NCI-H526 (cell line): ENCODE results near the gene NDUFV1.
A peak's percentile ranks its signal among the peaks of the same experiment; 100 is the strongest.
"Not testable (repeated sequence)": the region's sequence is repeated elsewhere in the genome, so short reads cannot be mapped to it uniquely, and the experiment has no call there.

Experiments used
- DNase-seq, 2 experiments: peaks; one replicate each; lab custom pipeline; 2025; lab: John Stamatoyannopoulos, UW

Gene NDUFV1

DNA sequence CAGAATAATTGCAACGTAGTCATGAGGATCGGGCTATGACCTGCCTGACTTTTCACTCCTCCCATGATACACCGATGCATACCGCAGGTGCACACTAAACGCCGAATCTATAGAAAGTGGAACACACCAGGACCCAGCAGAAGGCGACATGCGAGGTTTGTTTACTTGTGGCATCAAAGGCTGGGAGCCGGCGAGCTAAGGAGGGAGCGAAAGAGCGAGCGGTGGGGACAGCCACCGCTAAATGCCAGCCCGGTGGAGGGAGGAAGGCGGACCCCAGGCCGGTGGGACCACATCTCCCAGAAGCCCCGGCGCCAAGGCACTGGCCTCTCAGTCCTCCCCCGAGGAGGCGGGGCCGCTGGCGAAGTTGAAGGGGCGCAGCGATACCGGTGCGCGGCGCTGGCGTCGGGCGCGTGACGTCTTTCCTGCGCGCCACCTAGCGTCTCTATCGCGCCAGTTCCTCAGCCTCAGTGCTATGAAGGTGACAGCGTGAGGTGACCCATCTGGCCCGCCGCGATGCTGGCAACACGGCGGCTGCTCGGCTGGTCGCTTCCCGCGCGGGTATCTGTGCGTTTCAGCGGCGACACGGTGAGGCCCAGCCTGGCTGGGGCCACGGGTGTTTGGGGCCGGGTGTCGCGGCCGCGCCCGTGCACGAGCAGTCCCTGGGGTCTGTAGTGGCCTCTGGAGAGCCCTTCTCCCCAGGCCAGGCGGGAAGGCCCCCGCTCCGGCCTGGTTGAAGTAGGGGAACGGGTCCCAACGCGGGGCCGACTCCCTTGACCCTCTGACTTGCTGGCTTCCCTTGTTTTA is at the start of gene NDUFV1:
NDUFV1 (plus strand) TSS at position 445 of the 804 bp plus-strand sequence; CDS start at position 514, 69 bp downstream.
- DNase-seq, result peak; percentile 89 to 99

GRCh38 chr11:67558084-67558772 is 48.5 kb upstream of the NDUFV1 start:
- DNase-seq, result no peak

GRCh38 chr11:67561971-67562619 is 44.6 kb upstream of the NDUFV1 start:
- peak; percentile 96 to 97 for DNase-seq

DNA sequence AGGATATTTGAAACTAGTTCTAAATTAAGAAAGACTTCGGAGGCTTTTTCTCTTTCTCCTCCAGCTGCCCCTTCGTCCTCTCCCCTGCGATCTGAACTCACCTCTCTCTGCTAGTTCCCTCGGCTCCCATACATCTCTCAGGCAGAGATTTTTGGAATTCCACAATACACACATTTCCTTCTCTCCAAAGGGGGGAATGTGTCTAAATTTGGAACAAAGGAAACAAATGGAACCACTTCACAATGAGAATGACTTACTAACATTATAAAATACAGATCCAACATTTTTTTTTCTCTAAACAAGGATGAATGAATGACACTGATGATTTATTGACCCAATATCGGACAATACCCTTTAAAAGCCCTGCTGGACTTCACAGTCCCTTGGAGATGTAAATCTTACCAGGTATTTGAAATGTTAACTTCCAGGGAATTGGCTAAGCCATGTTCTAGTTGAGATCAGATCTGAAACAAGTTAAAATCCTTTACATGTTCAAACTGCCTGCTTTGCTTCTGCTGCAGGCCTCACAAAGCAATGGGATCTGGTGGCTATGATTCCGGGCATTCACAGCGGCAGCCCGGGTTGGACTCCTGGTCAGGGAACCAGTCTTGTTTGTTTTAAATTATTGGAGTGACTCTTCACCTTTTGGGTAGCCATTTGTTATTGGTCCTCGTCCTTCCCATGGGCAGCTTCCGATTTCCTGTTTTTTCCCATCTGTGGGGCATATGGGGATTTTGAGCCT is 43.6 kb upstream of the NDUFV1 start:
- DNase-seq, result no peak

DNA sequence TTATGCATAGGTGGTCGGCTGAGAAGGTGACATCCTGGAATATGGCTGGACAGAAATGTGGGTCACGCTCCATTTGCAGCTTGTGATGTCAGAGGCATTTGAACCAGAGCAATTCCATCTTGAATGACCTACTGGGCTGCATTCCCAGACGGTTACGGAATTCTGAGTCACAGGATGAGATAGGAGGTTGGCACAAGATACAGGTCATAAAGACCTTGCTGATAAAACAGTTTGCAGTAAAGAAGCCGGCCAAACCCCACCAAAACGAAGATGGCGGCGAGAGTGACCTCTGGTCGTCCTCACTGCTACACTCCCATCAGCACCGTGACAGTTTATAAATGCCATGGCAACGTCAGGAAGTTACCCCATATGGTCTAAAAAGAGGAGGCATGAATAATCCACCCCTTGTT is 43.0 kb upstream of the NDUFV1 start:
- DNase-seq, result not testable (repeated sequence)

- no peak for DNase-seq
These were observed 42.5 kb upstream of the NDUFV1 start for GRCh38 chr11:67564230-67564629.

GRCh38 chr11:67571443-67571842 is 35.3 kb upstream of the NDUFV1 start:
- DNase-seq, result no peak

DNA sequence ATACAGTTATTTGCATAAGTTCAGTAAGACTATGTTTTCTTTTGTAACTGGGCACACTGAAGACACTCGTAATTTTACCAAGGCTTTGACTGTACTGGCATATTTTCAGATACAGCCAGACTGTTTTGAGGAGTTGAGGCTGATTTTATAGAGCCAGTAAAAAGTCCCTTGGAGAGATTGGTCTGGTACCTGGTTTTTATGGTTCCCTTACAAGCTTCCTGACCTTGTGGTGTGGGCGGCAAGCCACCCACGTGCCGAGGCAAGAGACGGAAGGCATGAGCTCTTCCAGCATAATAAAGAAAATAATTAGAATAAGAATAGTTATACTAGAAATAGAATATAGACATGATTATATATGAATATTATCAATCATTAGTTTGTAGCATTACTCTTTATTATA is 34.4 kb upstream of the NDUFV1 start:
- no peak for DNase-seq

DNA sequence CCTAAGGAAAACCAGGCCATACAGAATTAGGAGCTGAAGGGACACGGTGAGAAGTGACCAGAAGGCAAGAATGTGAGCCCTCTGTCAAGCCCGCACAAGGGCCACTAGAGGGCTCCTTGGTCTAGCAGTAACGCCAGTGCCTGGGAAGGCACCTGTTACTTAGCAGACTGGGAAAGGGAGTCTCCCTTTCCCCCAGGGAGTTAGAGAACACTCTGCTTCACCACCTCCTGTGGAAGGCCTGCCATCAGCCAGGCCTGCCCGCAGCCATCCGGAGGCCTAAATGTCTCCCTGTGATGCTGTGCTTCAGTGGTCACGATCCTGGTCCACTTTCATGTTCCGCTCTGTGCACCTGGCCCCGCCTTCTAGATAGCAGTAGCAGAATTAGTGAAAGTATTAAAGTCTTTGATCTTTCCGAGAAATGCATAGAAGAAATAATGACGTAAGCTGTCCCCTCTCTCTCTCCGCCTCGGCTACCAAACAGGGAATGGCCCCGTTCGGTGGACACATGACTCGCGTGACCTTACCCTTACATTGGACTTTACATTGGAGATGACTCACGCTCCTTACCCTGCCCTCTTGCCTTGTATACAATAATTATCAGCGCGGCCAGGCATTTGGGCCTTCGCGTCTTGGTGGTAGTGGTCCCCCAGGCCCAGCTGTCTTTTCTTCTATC is 33.9 kb upstream of the NDUFV1 start:
- peak; percentile 94 to 95 for DNase-seq

DNA sequence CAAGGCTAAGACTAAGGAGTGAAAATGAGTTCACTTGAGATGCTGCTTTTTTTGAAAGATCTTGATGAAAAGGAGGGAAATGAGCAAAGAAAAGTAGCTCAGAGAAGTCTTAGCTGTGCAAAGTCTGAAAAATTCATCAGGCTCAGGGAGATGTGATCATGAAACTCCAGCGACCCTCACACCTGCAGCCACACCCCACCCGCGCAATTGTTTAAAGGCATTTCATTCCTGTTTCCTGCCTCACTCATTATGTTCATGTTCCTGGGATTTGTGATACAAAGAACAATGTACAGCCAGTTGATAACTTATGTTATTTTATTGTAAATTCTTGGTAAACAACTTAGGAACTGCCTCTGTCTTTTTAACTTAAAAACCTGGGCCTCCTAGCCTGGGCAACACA is 31.8 kb upstream of the NDUFV1 start:
- no peak for DNase-seq

- DNase-seq, result peak in 1 of 2 experiments; percentile 36
These were observed 29.8 kb upstream of the NDUFV1 start for GRCh38 chr11:67576735-67577475.

- DNase-seq, result no peak
These were observed 28.8 kb upstream of the NDUFV1 start for GRCh38 chr11:67577951-67578350.

DNA sequence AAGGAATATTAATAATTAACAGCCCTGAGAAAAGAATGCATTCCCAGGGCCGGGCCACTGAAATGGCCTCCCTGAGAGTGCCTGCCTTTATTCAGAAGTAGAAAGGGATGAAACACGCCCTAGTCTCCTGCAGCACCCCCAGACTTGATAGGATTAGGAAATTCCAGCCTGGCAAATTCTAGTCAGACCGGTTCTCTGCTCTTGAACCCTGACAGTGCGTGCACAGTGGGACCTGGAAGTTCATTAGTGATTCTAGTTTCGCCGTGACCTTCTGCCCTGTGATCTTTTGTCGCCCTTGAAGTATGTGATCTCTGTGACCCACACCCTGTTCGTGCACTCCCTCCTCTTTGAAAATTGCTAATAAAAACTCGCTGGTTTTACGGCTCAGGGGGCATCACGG is 25.3 kb upstream of the NDUFV1 start:
- DNase-seq, result peak; percentile 66 to 75

GRCh38 chr11:67582011-67582410 is 24.7 kb upstream of the NDUFV1 start:
- peak; percentile 46 to 55 for DNase-seq

DNA sequence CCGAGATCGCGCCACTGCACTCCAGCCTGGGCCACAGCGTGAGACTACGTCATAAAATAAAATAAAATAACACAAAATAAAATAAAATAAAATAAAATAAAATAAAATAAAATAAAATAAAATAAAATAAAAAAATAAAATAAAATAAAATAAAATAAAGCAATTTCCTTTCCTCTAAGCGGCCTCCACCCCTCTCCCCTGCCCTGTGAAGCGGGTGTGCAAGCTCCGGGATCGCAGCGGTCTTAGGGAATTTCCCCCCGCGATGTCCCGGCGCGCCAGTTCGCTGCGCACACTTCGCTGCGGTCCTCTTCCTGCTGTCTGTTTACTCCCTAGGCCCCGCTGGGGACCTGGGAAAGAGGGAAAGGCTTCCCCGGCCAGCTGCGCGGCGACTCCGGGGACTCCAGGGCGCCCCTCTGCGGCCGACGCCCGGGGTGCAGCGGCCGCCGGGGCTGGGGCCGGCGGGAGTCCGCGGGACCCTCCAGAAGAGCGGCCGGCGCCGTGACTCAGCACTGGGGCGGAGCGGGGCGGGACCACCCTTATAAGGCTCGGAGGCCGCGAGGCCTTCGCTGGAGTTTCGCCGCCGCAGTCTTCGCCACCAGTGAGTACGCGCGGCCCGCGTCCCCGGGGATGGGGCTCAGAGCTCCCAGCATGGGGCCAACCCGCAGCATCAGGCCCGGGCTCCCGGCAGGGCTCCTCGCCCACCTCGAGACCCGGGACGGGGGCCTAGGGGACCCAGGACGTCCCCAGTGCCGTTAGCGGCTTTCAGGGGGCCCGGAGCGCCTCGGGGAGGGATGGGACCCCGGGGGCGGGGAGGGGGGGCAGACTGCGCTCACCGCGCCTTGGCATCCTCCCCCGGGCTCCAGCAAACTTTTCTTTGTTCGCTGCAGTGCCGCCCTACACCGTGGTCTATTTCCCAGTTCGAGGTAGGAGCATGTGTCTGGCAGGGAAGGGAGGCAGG is 23.2 kb upstream of the NDUFV1 start, which contains the start of gene GSTP1:
GSTP1 (plus strand) TSS at position 566 of the 958 bp plus-strand sequence; CDS start at position 598, 32 bp downstream.
- DNase-seq, result peak; percentile 95 to 98

DNA sequence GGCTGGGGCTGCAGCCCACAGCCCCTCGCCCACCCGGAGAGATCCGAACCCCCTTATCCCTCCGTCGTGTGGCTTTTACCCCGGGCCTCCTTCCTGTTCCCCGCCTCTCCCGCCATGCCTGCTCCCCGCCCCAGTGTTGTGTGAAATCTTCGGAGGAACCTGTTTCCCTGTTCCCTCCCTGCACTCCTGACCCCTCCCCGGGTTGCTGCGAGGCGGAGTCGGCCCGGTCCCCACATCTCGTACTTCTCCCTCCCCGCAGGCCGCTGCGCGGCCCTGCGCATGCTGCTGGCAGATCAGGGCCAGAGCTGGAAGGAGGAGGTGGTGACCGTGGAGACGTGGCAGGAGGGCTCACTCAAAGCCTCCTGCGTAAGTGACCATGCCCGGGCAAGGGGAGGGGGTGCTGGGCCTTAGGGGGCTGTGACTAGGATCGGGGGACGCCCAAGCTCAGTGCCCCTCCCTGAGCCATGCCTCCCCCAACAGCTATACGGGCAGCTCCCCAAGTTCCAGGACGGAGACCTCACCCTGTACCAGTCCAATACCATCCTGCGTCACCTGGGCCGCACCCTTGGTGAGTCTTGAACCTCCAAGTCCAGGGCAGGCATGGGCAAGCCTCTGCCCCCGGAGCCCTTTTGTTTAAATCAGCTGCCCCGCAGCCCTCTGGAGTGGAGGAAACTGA is 22.4 kb upstream of the NDUFV1 start:
- DNase-seq, result peak; percentile 47 to 83

DNA sequence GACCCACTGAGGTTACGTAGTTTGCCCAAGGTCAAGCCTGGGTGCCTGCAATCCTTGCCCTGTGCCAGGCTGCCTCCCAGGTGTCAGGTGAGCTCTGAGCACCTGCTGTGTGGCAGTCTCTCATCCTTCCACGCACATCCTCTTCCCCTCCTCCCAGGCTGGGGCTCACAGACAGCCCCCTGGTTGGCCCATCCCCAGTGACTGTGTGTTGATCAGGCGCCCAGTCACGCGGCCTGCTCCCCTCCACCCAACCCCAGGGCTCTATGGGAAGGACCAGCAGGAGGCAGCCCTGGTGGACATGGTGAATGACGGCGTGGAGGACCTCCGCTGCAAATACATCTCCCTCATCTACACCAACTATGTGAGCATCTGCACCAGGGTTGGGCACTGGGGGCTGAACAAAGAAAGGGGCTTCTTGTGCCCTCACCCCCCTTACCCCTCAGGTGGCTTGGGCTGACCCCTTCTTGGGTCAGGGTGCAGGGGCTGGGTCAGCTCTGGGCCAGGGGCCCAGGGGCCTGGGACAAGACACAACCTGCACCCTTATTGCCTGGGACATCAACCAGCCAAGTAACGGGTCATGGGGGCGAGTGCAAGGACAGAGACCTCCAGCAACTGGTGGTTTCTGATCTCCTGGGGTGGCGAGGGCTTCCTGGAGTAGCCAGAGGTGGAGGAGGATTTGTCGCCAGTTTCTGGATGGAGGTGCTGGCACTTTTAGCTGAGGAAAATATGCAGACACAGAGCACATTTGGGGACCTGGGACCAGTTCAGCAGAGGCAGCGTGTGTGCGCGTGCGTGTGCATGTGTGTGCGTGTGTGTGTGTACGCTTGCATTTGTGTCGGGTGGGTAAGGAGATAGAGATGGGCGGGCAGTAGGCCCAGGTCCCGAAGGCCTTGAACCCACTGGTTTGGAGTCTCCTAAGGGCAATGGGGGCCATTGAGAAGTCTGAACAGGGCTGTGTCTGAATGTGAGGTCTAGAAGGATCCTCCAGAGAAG is 21.6 kb upstream of the NDUFV1 start:
- peak in 1 of 2 experiments; percentile 12 for DNase-seq

GRCh38 chr11:67585911-67586310 is 20.8 kb upstream of the NDUFV1 start:
- DNase-seq, result no peak
